HG03280 (cell line): ENCODE measurements around the gene TRIM67.
"Not testable (repeated sequence)": the region's sequence is repeated elsewhere in the genome, so short reads cannot be mapped to it uniquely, and the experiment has no call there.

Source experiments
- ATAC-seq: cut with Tn5 transposase; IDR thresholded peaks from one replicate; pipeline ENCODE4 v1.9.1; 2021; ENCODE audit warnings: mild to moderate bottlenecking, moderate library complexity; ENCODE audit not compliant: unreplicated experiment

The TRIM67 gene

DNA sequence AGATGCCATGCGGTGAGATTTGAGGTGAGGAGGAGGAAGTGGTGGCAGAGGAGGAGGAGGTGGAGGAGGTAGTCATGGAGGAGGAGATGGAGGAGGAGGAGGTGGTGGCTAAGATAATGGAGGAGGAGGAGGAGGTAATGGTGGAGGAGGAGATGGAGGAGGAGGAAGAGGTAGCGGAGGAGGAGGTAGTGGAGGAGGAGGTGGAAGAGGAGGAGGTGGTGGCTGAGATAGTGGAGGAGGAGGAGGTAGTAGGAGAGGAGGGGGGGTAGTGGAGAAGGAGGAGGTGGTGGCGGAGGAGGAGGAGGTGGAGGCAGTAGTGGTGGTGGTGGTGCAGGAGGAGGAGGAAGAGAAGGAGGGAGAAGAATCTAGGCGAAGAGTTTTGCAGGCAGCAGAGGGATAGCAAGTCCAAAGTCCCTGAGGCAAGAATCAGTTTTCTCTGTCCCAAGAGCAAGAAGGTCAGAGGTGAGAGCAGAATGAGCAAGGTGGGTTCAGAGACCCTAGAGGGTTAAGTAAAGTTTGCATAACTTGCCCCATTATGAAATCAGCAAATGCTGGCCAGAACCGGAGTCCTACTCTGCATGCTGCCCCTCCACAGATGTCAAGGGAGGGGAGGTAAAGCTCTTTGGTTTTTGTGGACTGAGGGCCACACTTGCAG is 40.2 kb downstream of the TRIM67 start:
- ATAC-seq = no peak

DNA sequence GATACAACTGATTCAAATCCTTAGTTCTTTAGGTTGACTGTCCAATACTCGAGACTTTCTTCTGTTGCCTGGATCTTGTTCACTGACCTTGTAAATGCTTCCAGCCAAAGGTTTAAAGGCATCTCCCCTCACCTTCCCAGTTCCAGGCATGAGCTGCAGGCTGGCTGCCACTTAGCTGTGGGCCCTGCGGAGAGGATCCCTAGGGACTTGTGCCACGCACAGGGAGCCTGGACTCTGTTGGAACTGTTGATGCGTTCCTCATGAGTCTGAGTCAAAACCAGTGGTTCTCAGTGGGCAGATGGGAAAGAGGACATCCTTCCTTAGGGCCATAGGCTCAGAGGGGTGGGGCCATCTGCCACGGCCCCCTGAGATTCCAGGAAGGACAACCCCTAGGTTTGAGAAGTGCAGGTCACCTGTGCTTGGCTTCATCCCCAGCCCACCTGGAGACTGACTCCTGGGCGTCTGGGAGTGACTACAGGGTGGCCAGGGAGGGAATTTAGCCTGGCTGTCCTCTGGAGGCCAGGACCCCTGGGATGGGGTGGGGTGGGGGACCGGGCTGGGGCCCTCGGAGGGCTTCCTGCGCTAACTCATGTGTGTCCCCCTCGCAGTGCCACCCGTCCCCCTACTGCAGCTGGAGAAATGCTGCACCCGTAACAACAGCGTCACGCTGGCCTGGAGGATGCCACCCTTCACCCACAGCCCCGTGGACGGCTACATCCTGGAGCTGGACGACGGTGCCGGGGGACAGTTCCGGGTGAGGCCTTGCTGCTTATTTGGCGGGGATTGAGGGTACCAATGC is 41.6 kb downstream of the TRIM67 start:
- no peak for ATAC-seq

DNA sequence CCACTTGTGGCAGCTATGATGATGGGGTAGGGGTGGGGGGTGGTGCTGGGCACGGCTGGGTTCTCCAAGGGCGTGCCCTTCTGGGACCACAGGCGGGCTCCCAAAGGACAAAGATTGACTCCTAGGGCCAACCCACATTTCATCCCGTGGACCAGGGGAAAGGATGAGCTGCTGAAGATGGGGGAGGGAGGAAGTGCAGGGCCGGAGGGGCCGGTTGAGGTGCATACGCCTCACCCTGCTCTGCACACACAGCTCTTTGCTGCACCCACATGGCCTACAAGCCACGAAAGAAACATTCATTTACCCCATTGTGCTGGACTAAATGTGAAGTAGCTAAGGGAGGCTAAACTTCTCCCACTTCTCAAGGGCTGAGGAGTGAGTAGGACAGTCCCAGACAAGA is 45.0 kb downstream of the TRIM67 start:
- ATAC-seq = no peak

DNA sequence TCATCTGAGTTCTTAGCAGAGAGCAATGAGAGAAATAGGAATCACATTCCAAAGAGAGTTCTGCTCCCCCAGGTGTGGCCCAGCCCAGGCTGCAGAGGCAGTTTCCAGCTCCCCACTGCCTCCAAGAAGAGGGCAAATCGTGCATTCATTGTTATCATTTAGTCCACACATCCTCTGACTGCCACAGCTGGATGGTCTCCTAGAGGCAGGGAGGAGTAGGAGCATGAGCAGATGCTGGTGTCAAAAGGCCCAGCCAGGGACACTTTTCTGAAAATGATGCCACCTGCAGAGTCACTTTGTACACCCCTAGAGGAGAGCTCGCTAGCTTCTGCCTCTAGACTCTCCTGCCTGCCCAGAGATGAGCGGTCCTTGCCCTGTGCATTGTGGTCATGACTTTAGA is 45.6 kb downstream of the TRIM67 start:
- no peak for ATAC-seq

DNA sequence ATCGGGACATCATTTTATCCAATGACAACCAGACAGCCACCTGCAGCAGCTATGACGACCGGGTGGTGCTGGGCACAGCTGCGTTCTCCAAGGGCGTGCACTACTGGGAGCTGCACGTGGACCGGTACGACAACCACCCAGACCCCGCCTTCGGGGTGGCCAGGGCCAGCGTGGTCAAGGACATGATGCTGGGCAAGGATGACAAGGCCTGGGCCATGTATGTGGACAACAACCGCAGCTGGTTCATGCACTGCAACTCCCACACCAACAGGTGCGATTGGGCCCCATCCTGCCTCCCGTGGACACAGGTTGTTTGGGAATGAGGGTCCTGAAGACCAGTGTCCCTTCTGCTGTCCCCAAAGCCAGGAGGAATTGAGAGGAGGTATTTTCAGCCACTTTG is 47.1 kb downstream of the TRIM67 start:
- ATAC-seq = no peak

DNA sequence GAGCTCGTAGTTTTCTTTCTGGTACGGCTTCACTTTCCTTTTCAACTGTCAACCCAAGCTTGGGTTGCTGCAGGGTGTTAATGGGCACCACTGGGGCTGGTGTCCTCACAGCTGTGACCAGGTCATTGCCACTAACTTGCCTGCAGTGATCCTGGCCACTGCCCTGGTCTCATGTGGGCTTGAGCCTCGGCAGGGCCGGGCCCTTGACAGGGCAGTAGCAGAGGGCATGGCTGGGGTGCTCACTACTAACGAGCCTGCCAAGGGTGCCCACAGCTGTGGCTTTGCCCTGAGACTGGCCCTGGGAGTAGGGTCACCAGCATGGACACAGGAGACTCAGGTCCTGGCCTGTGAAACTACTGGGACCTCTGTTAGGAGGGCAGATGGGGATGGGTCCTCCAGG is 47.7 kb downstream of the TRIM67 start:
- ATAC-seq = no peak

DNA sequence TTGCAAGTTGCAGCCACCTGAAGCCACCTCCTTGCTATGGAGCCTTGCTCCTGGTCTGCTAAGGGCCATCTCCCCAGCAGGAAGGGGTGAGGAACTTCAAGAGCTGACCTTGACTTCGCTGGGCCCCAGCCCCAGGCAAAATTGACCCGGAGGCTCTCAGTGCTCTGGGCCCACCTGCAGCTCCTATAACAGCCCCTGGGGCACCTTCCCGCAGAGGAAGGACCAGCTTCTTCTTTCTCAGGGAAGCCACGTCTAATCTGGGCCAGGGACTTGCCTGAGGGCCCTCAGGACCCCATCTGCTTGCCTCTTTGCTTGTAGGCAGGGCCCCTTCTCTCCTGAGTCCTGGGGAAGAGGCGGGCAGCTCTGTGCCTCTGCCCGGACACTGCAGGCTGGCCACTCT is 48.3 kb downstream of the TRIM67 start:
- no peak for ATAC-seq

DNA sequence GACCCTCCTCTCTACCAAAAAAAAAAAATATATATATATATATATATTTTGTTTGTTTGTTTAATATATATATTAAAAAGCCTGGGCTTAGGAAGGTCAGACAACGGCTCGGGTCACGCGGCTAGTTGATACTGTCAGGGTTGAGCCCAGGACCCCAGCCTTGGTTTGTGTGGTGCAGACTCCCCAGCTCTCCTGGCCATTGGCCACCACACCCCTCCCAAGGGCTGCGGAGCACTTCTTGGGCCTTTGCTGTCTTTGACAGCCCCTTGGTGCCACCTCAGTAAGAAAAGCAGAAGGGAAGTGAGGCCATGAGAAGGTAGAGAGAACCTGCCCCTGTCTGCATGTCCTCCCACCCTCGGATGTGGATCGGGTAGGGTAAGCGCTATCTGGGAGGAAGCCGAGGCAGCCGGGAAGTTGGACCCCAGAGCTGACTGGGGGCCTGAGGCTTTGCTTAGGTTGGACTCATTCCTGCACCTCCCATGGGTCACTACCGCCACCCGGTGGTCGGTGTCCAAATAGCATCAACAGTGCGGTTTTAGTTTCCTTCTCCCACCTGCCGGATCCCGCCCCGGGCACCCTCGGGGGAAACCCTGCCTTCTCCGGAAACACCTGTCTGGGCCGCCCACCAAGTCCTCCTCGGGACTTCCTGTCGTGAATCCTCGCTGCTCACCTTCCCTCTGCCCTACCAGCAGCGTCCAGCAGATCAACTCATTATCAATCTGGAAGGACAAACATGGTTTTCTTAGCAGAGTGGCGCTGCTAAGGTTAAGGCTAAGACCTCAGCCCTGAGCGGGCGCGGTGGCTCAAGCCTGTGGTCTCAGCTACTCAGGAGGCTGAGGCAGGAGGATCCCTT is 49.4 kb downstream of the TRIM67 start:
- ATAC-seq = peak; percentile 86

DNA sequence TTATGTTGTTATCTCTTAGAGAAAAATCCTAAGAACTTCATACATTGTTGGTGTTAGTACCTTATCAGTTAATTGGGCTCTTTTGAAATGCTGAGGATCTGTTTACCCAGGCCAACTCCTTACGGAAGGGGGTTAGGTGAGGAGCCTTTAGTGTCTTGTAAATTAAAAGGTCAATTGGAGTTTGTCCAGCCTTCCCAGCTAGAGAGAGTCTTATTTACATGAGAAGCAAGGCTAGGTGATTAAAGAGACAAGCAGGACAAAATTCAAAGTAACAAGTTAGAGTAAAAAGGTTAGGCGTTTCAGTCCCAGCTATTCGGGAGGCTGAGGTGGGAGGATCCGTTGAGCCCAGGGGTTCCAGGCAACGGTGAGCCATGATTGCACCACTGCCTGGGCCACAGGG is 50.4 kb downstream of the TRIM67 start:
- not testable (repeated sequence) for ATAC-seq

DNA sequence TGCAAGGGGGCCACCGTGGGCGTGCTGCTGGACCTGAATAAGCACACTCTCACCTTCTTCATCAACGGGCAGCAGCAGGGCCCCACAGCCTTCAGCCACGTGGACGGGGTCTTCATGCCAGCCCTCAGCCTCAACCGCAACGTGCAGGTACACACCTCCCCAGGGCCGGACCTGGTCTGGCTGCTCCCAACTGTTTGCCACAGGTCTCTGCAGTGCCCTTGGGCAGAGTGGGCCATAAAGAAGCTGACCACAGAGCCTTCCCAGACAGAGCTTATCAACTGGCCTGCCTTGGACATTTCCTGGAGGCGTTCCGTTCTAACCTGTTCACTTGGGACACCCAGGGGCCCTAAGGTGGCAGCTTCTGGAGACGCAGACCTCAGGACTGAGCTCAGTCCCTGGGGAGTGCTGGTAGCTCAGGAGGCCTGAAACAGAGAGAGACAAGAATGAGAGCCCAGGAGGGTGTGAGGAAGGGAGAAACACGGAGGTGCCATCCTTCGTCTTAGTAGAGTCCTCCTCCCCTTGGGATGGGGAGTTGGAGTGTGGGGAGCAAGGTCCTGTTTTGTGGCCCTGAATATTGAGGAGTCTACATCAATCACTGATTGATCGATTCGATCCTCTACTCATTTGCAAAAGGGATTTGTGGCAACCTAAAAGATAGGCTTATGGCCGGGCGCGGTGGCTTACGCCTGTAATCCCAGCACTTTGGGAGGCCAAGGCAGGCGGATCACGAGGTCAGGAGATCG is 52.1 kb downstream of the TRIM67 start:
- no peak for ATAC-seq

DNA sequence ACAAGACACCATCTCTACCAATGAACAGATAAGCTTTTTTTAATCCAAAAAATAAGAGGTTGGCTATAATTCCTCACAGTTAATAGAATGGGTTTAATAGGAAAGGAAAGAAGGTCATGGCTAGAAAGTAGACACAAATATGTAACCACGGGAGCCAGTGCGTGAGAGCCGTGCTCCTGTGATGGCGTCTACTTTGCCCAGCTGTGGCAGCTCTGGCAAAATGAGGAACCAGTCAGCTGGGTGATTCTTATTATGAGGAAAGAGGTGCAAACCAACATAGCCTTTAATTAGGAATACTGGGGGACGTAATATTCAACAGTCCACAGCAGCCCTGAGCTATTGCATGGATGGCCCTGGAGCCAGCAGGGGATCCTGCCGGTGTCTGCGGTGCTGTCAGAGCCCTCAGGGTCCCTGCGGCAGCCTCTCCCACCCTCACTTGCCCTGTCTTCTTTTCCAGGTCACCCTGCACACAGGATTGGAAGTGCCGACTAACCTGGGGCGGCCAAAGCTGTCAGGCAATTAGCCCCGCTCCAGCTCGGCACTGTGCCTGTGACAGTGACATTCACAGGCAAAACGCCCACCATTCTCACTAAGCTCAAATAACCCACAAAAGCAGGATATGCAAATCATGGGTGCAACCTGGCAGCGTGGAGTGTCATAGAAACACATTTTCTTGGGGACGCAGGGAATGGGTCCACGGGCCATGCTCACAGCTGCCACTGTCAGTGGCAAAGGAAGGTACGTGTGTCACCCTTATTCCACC is 53.2 kb downstream of the TRIM67 start:
- ATAC-seq = peak; percentile 30

DNA sequence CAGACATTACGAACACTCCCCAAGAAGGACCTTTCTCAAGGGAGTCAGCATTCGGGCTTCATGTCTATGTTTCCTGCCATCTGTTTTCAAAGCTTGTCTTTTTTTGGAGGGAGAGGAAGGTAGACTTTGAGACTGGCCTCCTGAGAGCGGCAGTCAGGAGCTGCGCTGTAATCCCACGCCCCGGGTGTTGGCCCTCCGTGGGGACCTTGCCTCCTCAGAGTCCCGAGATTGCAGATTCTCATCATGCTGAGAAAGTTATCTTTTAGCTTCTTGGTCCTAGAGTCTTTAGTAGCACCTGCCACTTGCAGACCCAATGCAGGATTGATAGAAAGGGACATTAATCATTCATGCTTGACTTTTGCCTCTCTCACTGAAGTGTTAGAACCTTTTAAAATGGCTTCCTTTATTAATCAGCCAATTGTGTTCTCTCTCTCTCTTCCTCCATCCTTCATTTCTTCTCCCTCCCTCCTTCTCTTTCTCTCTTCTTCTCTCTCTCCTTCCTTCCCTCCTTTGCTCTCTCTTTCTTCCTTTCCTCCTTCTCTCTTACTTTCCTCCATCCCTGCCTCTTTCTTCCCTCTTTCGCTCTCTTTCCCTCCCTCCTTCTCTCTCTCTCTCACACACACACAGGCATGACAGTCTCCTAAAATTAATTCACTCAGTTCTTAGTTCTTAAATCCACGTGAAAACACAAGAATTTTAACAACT is 54.0 kb downstream of the TRIM67 start:
- ATAC-seq = peak; percentile 4

DNA sequence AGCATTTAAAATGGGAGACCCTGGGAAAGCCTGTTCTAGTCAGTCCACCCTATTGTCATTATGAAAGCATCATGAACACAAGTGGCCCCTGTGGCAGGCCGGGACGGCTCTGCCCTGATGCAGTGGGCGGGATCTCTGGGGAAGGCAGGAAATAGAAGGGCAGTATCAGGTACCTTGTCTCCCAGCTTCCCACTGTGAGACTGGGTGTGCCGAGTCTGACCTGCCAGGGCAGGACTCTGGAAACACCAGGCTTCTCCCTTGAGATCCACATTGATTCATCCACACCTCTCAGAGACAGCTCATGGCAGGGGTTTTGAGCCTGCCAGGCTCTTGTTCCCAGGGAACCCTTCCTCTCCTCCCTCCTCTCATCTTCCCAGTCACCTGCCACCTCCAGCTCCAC is 54.6 kb downstream of the TRIM67 start:
- no peak for ATAC-seq

DNA sequence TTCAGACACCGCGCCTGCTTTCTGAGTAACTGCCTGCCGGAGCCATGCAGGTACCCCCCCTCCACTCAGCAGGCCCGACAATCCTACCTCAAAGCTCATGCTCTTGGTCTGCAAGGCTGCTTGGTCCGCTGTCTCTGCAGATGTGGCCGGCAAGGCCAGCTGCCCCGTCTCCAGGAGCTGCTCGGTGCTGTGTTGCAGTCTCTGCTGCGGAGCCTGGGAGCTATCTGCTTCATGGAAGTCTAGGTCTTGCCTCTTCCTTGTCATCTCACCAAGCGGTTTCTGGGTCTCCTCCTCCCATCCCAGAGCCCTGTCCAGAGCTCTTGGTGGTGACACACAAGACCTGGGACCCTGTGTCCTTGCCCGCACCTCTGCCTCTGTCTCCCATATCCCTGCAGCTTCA is 55.2 kb downstream of the TRIM67 start:
- no peak for ATAC-seq

DNA sequence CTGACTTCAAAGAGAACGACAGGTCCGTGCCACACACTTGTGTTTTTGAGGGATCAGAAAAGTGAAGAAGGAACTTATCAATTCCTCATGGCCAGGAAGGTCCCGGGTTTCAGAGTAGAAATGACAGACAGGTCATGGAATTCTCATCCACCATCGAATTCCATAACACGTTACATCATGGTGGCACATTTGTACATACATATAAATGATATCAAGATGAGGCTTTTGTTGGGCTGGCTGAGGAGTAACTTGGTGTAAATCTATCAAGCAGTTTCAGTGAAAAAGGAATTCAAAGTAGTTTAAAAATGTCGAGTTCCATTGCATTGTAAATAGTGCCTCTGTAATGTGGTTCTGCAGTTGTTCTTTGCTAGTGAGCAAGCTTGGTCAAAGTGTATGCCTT is 56.2 kb downstream of the TRIM67 start:
- ATAC-seq = no peak

DNA sequence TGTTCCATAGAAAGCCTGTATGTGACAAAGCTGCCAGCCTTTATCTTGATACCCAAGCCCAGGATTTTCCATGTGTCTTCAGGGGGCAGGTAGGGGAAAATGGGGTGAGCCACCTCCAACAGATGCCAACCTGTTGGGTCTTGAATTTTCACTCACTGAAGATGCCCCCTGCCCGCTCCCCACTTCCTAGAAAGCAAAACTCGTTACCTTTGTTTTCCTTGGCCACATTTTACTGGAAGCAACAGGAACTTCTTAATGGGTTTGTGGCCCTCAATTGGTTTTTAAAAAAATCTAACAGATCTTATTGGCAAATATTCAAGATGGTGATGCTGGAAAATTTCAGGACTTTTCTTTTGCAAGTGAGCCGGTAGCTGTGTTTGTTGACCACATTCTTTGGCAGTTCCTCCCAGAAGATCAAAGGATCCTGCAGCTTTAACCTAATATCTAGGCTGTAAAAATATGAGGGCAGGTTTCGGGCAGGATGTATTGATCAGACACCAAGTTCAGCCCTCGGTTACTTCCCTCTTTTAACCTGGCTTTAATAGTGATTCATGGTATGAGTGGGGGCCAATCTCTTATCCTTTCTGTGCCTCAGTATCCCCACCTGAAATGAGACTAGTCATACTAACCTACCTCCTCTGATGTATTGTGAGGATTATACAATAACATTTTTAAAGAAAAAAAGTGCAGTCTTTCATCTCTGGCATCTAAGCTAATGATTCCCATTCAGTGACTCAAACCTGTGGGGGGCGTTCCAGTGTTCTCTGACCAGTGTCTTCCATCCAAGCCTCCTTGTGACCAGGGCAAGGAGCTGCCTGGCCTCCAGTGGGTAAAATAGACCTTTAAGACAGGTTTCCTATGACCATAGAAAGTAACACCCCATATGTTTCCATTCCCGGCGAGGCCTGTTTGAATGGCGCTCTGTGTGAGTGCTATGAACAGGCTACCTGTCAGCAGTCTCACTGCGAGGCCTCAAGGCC is 57.9 kb downstream of the TRIM67 start:
- ATAC-seq = no peak

DNA sequence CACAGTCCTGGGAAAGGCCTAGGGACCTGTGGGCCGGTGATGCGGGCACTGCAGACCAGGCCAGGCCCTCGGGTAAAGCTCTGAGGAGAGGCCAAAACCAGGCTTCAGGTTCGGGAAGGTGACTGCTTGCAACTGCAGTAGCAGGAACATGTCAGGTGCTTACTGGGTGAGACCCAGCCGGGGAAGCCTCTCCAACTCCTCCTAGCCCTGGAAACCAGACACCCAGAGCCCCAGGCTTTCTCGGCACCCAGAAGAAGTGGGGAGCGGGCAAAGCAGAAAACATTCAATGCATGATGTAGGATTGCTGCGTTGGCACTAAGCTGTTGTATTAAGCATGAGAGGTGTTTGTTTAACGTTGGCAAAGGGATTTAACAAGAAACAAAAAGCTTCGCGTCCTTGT is 58.9 kb downstream of the TRIM67 start:
- no peak for ATAC-seq

DNA sequence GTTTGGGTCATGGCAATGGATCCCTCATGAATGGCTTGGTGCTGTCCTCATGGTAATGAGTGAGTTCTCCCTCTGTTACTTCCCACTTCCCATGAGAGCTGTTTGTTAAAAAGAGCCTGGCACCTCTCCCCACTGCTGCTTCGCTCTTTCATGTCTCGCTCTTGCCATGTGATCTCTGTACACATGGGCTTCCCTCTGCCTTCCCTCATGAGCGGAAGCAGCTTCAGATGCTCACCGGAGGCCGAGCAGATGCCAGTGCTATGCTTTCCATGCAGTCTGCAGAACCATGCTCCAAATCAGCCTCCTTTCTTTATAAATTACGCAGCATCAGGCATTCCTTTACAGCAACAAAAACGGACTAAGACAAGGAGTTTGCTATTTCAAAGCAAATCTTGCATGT is 64.3 kb downstream of the TRIM67 start:
- no peak for ATAC-seq

DNA sequence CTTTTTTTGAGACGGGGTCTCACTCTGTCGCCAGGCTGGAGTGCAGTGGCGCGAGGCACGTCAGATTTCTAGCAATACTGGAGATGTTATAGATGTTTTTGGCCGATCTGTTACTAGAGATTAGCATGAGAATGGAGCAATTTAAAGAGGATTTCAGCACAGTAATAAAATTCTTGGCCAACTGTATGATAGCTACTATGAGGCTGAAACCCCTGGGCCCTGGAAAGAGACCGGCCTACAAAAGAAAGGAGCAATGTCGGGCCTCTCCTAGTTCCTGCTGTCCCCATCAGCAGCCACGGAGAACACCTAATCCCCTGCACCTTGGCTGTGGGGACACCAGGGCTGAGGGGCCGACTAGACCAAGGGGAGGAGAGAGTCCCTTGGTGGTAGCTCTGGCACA is 69.7 kb downstream of the TRIM67 start:
- ATAC-seq = no peak
